AG04450 (cell line): ENCODE data around the gene COLEC11. TPM values are rescaled to one million over a fixed set of nuclear protein-coding genes. Genes with fewer than 3 reads are reported as not detected.

Experiments used
- CTCF ChIA-PET: fragments of 300-600, 350-600 bp; formaldehyde crosslinking; extraction: SDS; loops from one replicate; lab custom pipeline; 2022; ENCODE audit warnings: antibody characterized with exemption, inconsistent platforms; lab: Charles Lee
- POLR2A ChIA-PET: fragments of 350-600 bp; formaldehyde crosslinking; extraction: SDS; loops from one replicate; lab custom pipeline; 2021; ENCODE audit warnings: antibody characterized with exemption, inconsistent platforms; lab: Yijun Ruan, JAX
- DNase-seq: peaks from one replicate; pipeline ENCODE4 v3.0.0-alpha.2; 2011; ENCODE audit warnings: low read depth, low spot score
- H3K27ac ChIP-seq: one replicate; pipeline ENCODE4 v1.5.1; 2012; ENCODE audit warnings: low read depth, low read length, control low read depth
- H3K27me3 ChIP-seq: one replicate; pipeline ENCODE4 v1.6.0; 2012; ENCODE audit warnings: low read length; ENCODE audit not compliant: control insufficient read depth, insufficient read depth
- H3K4me3 ChIP-seq: 2 replicates; pipeline ENCODE4 v1.5.1; 2011; ENCODE audit warnings: mild to moderate bottlenecking, low read depth, low read length, control low read depth
- H3K9me3 ChIP-seq: 2 replicates; pipeline ENCODE4 v1.5.1; 2012; ENCODE audit warnings: low read length; ENCODE audit not compliant: control insufficient read depth, insufficient read depth
- polyA plus RNA-seq: library from polyadenylated mRNA; depleted of rRNA; stranded (reverse); fragments of >200 nt; gene quantifications from 2 replicates; pipeline ENCODE4 v1.2.3, GENCODE V29; 2011
- TF ChIP-seq, protein P1 (sequence below): IDR thresholded peaks from 2 replicates; pipeline ENCODE4 v1.5.1; 2011; ENCODE audit warnings: low read depth, low read length, control low read depth, inconsistent platforms

The COLEC11 gene
- polyA plus RNA-seq, 1 experiment = 0.68 TPM

DNA sequence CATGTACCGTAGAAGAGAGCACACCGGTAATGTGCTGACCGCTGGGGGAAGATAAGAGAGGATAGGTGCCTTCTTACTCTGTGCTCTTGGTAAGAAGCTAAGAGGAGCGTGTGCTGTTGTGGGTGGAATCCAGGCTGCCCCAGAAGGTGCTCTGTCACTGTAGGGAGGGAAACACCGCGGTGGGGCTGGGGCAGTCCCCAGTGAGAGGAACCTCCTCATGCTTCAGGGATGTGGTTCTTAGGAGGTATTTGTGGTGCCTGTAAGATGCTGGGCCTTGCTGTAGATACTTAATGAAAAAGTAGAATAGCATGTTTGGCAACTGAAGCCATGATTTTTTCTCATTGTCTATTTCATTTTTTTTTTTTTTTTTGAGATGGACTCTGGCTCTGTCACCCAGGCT is 1.1 kb downstream of the COLEC11 start:
- Histone ChIP-seq H3K9me3 (peaks cover 3% of the 10 kb centered on the region; the same call in 1 of the 2 replicates), H3K27me3 (no peaks in the 10 kb centered on the region), H3K27ac (no peak overlapping the region), H3K4me3 (no peak overlapping the region)
- ChIA-PET POLR2A (interaction anchor here (0.8 kb wide), 1 partner anchor 9 kb away, joined by 4 read pairs; no protein-coding TSS in a partner anchor), CTCF (no interaction called here)
- TF ChIP-seq, protein P1, sequence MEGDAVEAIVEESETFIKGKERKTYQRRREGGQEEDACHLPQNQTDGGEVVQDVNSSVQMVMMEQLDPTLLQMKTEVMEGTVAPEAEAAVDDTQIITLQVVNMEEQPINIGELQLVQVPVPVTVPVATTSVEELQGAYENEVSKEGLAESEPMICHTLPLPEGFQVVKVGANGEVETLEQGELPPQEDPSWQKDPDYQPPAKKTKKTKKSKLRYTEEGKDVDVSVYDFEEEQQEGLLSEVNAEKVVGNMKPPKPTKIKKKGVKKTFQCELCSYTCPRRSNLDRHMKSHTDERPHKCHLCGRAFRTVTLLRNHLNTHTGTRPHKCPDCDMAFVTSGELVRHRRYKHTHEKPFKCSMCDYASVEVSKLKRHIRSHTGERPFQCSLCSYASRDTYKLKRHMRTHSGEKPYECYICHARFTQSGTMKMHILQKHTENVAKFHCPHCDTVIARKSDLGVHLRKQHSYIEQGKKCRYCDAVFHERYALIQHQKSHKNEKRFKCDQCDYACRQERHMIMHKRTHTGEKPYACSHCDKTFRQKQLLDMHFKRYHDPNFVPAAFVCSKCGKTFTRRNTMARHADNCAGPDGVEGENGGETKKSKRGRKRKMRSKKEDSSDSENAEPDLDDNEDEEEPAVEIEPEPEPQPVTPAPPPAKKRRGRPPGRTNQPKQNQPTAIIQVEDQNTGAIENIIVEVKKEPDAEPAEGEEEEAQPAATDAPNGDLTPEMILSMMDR = no peak
- DNase-seq = no peak

DNA sequence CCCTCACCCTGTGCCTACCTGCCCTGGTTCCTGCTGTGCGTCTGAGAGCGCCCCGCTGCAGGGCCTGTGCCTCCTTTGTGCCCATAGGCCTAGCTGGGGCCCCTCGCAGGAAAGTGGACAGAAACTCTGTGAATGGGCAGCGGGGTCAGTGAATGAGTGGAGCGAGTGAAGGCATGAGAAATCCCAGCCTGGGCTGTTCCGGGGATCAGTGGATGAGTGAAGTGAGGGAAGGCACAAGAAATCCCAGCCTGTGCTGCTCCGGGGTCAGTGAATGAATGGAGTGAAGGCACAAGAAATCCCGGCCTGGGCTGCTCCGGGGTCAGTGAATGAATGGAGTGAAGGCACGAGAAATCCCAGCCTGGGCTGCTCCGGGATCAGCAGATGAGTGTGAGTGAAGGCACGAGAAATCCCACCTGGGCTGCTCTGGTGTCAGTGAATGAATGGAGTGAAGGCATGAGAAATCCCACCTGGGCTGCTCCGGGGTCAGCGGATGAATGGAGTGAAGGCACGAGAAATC is 2.0 kb downstream of the COLEC11 start:
- CTCF ChIA-PET = interaction anchor here (0.7 kb wide), 1 partner anchor 134 kb away, joined by 4 read pairs; no protein-coding TSS in a partner anchor
- no peaks in the 10 kb centered on the region for H3K27me3 ChIP-seq
- POLR2A ChIA-PET = interaction anchor here (0.8 kb wide), 1 partner anchor 10 kb away, joined by 4 read pairs; no protein-coding TSS in a partner anchor
- DNase-seq = no peak
- TF ChIP-seq, protein P1 = no peak
- no peak overlapping the region for H3K27ac ChIP-seq
- H3K9me3 ChIP-seq = peaks cover 3% of the 10 kb centered on the region; the same call in 1 of the 2 replicates
- H3K4me3 ChIP-seq = no peak overlapping the region

DNA sequence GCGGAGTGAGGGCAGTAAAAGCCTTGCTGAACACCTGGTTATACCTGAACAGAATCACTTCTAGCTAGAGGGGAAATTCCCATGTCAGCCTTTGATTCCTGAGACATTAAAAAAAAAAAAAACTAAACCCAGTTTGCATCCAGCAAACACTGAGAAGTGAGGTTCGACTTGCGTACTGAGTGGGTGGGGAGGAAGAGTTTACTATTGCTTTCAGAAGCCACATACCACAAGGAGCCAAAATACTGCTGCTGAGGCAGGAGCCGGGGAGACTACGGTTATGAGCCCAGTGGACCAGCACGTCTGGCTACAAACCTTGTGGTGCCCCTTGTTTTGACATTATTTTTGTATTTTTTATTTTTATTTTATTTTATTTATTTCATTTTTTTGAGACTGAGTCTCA is 2.7 kb downstream of the COLEC11 start:
- Histone ChIP-seq H3K27me3 (no peaks in the 10 kb centered on the region), H3K27ac (no peak overlapping the region), H3K4me3 (no peak overlapping the region), H3K9me3 (peaks cover 3% of the 10 kb centered on the region; the same call in 1 of the 2 replicates)
- TF ChIP-seq, protein P1 = no peak
- no peak for DNase-seq
- ChIA-PET CTCF (interaction anchor here (0.7 kb wide), 1 partner anchor 135 kb away, joined by 4 read pairs; no protein-coding TSS in a partner anchor), POLR2A (no interaction called here)

DNA sequence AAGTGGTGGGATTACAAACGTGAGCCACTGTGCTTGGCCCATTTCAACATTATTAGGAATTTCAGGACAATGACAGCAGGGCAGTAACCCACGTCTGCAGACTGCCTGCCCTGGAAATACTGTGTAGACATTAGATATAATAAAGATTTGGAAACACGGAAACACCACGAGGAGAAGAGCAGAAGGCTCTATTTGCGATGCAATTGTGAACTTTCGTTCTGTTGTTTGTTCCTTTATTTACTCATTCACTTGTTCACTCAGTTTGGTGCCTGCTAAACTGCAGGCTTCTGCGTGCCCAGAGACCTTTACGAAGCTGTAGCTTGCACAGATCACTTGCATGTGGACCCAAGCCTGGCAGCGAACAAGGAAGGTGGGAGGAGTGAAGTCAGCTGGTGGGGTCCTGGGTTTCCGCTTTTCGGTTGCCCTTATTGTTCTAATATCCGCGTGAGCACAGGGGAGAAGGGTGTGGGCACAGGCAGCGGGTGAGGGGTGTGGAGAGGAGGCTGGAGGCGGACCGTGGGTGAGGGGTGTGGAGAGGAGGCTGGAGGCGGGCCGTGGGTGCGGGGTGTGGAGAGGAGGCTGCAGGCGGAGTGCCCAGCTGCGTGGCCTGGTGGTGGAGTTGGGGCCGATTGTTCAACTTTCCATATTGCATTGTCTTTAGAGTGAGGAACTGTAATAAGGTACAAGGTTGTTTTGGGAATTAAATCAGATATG is 3.4 kb downstream of the COLEC11 start:
- H3K27ac ChIP-seq = no peak overlapping the region
- ChIA-PET POLR2A (no interaction called here), CTCF (no interaction called here)
- no peaks in the 10 kb centered on the region for H3K27me3 ChIP-seq
- H3K4me3 ChIP-seq = no peak overlapping the region
- TF ChIP-seq, protein P1 = no peak
- H3K9me3 ChIP-seq = peaks cover 3% of the 10 kb centered on the region; the same call in 1 of the 2 replicates
- no peak for DNase-seq
